ENCODE data around the gene CHML. TPM values are rescaled to one million over a fixed set of nuclear protein-coding genes. Genes with fewer than 3 reads are reported as not detected.

CHML gene
- total RNA-seq, 1 experiment from 2014 or later, result 19.3 TPM

GRCh38 chr1:241610056-241610815 is 29.9 kb downstream of the CHML start:
- Histone ChIP-seq H3K27ac (ENCODE audit: low read length) (peak overlapping the region; percentile 93), H3K36me3 (ENCODE audit: control insufficient read depth, insufficient read depth, low read length) (no peaks in the 10 kb centered on the region), H3K4me3 (ENCODE audit: low read depth in 2 of 2, low read length in 2 of 2) (no peak overlapping the region), H3K4me1 (ENCODE audit: control insufficient read depth, insufficient read depth, low read length) (peaks cover 60% of the 10 kb centered on the region), H3K27me3 (ENCODE audit: control insufficient read depth, insufficient read depth, low read length) (no peaks in the 10 kb centered on the region), H3K9me3 (ENCODE audit: control insufficient read depth, insufficient read depth, low read depth, low read length) (no peaks in the 10 kb centered on the region)
- BruUV-seq (replicated peaks), result no TSS peak
- ATAC-seq (peak; percentile 59), DNase-seq (ENCODE audit: low read depth, low spot score) (no peak)
- ChIA-PET CTCF (interaction anchor here (0.6 to 1.1 kb wide), 2 partner anchors 331 to 376 kb away, joined by 4 to 7 read pairs; no protein-coding TSS in a partner anchor), POLR2A (no interaction called here)
- intact Hi-C loops (cut with micrococcal nuclease; ENCODE audit: unreplicated experiment), result loop anchor here (2.0 kb wide), 1 partner anchor 79 kb away; no protein-coding TSS in a partner anchor
- in situ Hi-C loops (cut with HindIII; ENCODE audit: low pct_unique_long_range_greater_than_20kb, low sequenced_read_pairs), result loop anchor here (10.0 kb wide), 1 partner anchor 85 kb away; no protein-coding TSS in a partner anchor
- TF ChIP-seq SIN3A (IDR thresholded peaks at IDR 0.05; ENCODE audit: borderline replicate concordance, insufficient read depth, low read depth, low read length), result no peak
- peak; percentile 76 for TF ChIP-seq POLR2AphosphoS5 (IDR thresholded peaks at IDR 0.05; ENCODE audit: low read depth, low read length)
- TF ChIP-seq TCF7L2 (IDR thresholded peaks at IDR 0.05; ENCODE audit: low read depth, low read length), result peak; percentile 72

GRCh38 chr1:241608379-241609033 is 31.7 kb downstream of the CHML start:
- Histone ChIP-seq H3K27ac (ENCODE audit: low read length) (peak overlapping the region; percentile 93), H3K4me1 (ENCODE audit: control insufficient read depth, insufficient read depth, low read length) (peaks cover 54% of the 10 kb centered on the region), H3K27me3 (ENCODE audit: control insufficient read depth, insufficient read depth, low read length) (no peaks in the 10 kb centered on the region), H3K4me3 (ENCODE audit: low read depth in 2 of 2, low read length in 2 of 2) (no peak overlapping the region), H3K36me3 (ENCODE audit: control insufficient read depth, insufficient read depth, low read length) (no peaks in the 10 kb centered on the region), H3K9me3 (ENCODE audit: control insufficient read depth, insufficient read depth, low read depth, low read length) (no peaks in the 10 kb centered on the region)
- intact Hi-C loops (cut with micrococcal nuclease; ENCODE audit: unreplicated experiment), result no loop called here
- ATAC-seq, result peak; percentile 32; the same call in 1 of the 2 replicates
- CTCF ChIA-PET, result no interaction called here
- TF ChIP-seq REST (IDR thresholded peaks at IDR 0.05; ENCODE audit: insufficient read depth in 1 of 2, low read depth in 2 of 2, low read length in 1 of 2) (no peak), CTCF (IDR thresholded peaks at IDR 0.05) (no peak), POLR2AphosphoS5 (IDR thresholded peaks at IDR 0.05; ENCODE audit: low read depth, low read length) (no peak), TCF7L2 (IDR thresholded peaks at IDR 0.05; ENCODE audit: low read depth, low read length) (no peak), SIN3A (IDR thresholded peaks at IDR 0.05; ENCODE audit: borderline replicate concordance, insufficient read depth, low read depth, low read length) (no peak)
- in situ Hi-C loops (cut with HindIII; ENCODE audit: low pct_unique_long_range_greater_than_20kb, low sequenced_read_pairs), result no loop called here
- POLR2A ChIA-PET, result no interaction called here
- DNase-seq (ENCODE audit: low read depth, low spot score), result no peak
- no TSS peak for BruUV-seq (replicated peaks)

Data from Panc1 (cell line).